Mesodermal cell (in vitro differentiated cells): ENCODE measurements around the gene CACNA1I.

Source experiments
- H3K27ac ChIP-seq: 2 replicates; pipeline ENCODE4 v1.7.0; 2013; ENCODE audit warnings: mild to moderate bottlenecking, low read depth, low read length, moderate library complexity; ENCODE audit not compliant: severe bottlenecking
- H3K36me3 ChIP-seq: 2 replicates; pipeline ENCODE4 v1.7.1; 2013; ENCODE audit warnings: mild to moderate bottlenecking, low read length, moderate library complexity; ENCODE audit not compliant: control insufficient read depth, insufficient read depth
- H3K4me1 ChIP-seq: one replicate; pipeline ENCODE4 v1.7.1; 2013; ENCODE audit warnings: mild to moderate bottlenecking, low read length; ENCODE audit not compliant: insufficient read depth, control insufficient read depth, poor library complexity, severe bottlenecking
- H3K4me3 ChIP-seq: 2 replicates; pipeline ENCODE4 v1.7.0; 2013; ENCODE audit warnings: low read length, control low read depth, mild to moderate bottlenecking; ENCODE audit not compliant: insufficient read depth, poor library complexity, severe bottlenecking; ENCODE audit errors: extremely low read depth
- H3K9me3 ChIP-seq: 2 replicates; pipeline ENCODE4 v1.7.1; 2013; ENCODE audit warnings: mild to moderate bottlenecking, low read length, moderate library complexity; ENCODE audit not compliant: control insufficient read depth
- WGBS, 2 experiments: methylation state at CpG; one replicate each; pipeline ENCODE4 v1.1.5; 2013; ENCODE audit warnings: missing lambda C conversion rate in 2 of 2; ENCODE audit not compliant: insufficient coverage in 2 of 2; 5-methylcytosine and 5-hydroxymethylcytosine counted together

CACNA1I gene

DNA sequence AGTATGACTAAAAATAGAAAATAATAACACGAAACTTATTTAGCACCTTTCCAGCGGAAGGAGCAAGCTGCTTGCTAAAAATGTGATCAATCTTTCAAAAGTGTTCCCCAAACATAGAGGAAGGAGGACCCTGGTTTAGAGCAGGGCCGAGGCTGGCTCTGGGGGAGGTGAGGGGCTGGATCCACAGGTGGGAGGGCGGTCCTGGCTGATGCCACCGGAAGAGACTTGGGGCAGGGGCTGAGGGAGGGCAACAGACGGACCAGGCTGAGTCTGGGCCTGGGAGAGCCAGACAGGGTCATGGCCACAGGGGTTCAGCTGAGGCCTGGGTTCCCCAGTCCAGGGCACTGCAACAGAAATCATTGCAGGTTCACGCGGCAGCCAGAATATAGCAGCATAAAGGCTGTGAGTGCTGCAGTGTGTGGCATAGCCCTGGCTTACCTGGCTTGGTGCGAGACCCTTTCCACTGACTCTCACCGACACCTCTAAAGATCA is 143.3 kb downstream of the CACNA1I start:
- Histone ChIP-seq H3K4me1 (peaks cover 4% of the 10 kb centered on the region), H3K4me3 (no peak overlapping the region), H3K27ac (no peak overlapping the region), H3K9me3 (no peaks in the 10 kb centered on the region), H3K36me3 (no peaks in the 10 kb centered on the region)
- WGBS, 2 experiments, result 90 to 94% methylated on average over 9 to 10 of the region's 10 CpGs

DNA sequence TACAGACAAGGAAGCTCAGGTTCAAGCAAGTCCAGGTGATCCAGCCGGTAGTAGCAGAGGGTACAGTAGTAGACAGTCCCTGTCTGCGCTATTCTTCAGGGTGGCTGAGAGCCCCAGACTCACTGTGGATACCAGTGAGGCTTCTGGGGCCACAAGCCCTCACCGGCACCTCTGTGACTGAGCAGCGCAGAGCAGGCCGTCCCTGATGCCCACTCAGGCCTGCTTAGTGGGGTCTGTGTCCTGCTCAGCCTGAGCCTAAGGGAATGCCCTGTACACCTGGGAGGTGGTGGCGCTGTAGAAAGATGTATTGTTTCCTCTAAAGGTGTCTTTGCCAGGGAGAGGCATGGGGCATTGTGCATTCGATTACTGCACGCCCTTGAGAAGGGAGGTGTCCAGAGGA is 143.8 kb downstream of the CACNA1I start:
- Histone ChIP-seq H3K9me3 (no peaks in the 10 kb centered on the region), H3K4me1 (no peaks in the 10 kb centered on the region), H3K27ac (no peak overlapping the region), H3K4me3 (no peak overlapping the region), H3K36me3 (no peaks in the 10 kb centered on the region)
- WGBS, 2 experiments, result 93 to 99% methylated on average over 7 to 8 of the region's 8 CpGs

DNA sequence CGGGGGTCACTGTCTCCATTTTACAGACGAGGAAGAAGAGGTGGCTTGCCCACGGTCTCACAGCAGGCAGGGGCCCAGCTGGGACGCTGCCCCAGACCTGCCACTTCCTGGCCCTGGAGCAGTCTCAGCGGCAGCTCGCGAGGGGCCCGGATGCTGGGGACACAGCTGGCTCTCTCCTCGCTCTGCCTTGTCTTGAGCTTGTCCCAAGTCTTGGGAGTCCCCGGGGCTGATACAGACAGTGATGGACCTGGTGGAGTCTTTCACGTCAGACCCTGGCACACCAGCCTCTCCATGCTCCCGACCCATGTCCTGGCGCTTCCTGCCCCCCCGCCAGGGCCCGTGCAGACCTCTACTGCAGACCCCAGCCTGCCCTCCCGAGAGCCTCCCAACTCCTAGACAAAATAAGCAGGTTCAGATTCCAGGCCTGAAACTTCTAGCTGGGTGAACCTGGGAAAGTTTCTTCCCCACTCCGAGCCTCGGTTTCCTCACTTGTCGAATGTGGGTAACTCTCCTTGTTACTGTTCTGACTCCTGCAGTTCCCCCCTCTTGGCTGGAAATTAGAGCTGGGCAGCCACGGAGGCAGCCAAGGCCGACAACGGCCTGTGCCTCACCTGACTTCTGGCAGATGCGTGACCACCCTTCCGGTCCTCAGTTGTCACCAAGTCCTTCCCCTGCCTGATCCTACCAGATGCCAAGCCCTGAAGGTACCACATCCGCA is 145.4 kb downstream of the CACNA1I start:
- Histone ChIP-seq H3K4me1 (peaks cover 7% of the 10 kb centered on the region), H3K27ac (no peak overlapping the region), H3K4me3 (no peak overlapping the region), H3K9me3 (no peaks in the 10 kb centered on the region), H3K36me3 (no peaks in the 10 kb centered on the region)
- 90 to 92% methylated on average over 20 to 21 of the region's 25 CpGs for WGBS, 2 experiments

DNA sequence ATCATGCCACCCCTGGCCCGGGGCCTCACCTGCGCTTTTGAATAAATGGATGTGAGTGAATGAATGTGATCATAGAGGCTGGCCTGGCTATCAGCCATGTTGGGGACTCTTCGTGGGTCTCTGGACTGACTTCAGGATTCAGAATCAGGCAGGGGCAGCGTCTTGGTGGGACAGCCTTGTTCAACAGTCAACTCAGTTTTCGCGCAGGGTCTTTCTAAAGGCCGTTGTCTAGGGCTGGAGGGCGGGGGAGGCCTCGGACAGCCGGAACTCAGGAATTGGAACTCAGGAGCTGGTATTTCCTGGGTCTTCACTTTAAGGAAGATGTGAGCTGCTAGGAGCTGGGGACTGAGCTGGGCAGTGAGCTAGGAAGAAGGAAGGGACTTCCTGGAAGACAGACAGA is 146.0 kb downstream of the CACNA1I start:
- Histone ChIP-seq H3K9me3 (no peaks in the 10 kb centered on the region), H3K4me3 (no peak overlapping the region), H3K27ac (no peak overlapping the region), H3K36me3 (no peaks in the 10 kb centered on the region), H3K4me1 (peaks cover 8% of the 10 kb centered on the region)
- 95 to 99% methylated on average over 9 to 10 of the region's 10 CpGs for WGBS, 2 experiments

DNA sequence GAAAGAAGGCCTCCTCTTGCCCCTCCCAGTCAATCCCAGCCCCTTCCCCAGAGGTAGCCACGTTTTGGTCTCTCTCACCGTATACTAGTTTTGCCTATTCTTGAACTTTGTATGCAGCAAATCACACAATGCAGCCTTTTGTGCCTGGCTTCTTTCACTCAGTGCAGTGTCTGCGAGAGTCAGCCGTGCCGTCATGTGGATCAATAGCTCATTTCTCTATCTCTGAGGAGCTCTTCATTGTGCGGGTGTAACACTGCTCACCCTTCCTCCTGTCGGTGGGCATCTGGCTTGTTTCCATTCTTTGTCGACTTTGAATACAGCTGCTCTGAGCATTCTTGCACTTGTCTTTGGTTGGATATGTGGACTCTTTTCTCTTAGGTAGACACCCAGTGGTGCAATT is 146.5 kb downstream of the CACNA1I start:
- Histone ChIP-seq H3K27ac (no peak overlapping the region), H3K4me1 (peaks cover 8% of the 10 kb centered on the region), H3K9me3 (no peaks in the 10 kb centered on the region), H3K36me3 (no peaks in the 10 kb centered on the region), H3K4me3 (no peak overlapping the region)
- WGBS, 2 experiments, result 85 to 92% methylated on average over 8 of the region's 8 CpGs

DNA sequence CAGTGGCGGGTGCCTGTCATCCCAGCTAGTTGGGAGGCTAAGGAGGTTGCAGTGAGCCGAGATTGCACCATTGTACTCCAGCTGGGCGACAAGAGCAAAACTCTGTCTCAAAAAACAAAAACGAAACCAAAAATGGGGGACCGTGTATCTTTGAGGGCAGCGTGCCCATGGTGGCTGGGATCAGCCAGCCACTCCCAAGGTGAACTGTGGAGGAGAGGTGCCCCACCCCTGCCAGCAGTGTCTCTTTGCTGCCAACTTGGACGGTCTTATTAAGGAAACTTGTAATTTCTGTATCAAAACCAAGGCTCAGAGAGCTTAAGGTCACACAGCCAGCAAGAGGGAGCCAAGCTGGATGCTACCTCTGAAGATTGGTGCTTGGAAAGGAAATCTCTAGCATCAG is 147.7 kb downstream of the CACNA1I start:
- Histone ChIP-seq H3K4me1 (peaks cover 8% of the 10 kb centered on the region), H3K36me3 (no peaks in the 10 kb centered on the region)
- WGBS, 2 experiments, result 95 to 98% methylated on average over 6 to 7 of the region's 7 CpGs

DNA sequence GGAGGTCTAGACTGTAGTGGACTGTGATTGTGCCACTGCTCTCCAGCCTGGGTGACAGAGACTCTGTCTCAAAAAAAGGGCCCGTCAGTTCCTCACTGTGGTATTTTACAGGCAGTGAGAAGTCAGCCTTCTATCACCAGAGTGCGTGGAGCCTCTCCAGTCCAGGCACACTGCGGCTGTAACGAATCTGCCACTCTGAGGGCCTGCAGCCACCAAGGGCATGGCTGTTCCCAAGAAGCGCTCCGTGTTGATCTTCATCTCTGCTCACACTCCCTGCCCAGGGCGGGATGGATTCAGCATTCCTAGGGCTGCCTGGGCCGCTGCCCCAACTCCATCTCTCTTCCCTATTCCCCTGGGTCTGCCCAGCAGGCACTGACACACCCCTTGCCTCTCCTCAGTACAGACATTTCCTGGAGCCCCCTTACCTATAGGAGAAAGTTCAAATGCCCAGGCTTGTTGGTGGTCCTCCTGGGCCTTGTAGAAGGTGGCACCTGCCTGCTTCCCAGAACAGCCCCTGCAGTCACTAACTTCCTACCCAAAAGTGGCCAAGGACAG is 148.4 kb downstream of the CACNA1I start:
- Histone ChIP-seq H3K4me1 (peaks cover 11% of the 10 kb centered on the region), H3K27ac (no peak overlapping the region), H3K9me3 (no peaks in the 10 kb centered on the region), H3K4me3 (no peak overlapping the region), H3K36me3 (no peaks in the 10 kb centered on the region)
- 93 to 98% methylated on average over 8 of the region's 8 CpGs for WGBS, 2 experiments

More for the DNA sequence above, 147.7 kb downstream of the CACNA1I start:
- H3K27ac ChIP-seq, result no peak overlapping the region
- no peak overlapping the region for H3K4me3 ChIP-seq
- no peaks in the 10 kb centered on the region for H3K9me3 ChIP-seq

DNA sequence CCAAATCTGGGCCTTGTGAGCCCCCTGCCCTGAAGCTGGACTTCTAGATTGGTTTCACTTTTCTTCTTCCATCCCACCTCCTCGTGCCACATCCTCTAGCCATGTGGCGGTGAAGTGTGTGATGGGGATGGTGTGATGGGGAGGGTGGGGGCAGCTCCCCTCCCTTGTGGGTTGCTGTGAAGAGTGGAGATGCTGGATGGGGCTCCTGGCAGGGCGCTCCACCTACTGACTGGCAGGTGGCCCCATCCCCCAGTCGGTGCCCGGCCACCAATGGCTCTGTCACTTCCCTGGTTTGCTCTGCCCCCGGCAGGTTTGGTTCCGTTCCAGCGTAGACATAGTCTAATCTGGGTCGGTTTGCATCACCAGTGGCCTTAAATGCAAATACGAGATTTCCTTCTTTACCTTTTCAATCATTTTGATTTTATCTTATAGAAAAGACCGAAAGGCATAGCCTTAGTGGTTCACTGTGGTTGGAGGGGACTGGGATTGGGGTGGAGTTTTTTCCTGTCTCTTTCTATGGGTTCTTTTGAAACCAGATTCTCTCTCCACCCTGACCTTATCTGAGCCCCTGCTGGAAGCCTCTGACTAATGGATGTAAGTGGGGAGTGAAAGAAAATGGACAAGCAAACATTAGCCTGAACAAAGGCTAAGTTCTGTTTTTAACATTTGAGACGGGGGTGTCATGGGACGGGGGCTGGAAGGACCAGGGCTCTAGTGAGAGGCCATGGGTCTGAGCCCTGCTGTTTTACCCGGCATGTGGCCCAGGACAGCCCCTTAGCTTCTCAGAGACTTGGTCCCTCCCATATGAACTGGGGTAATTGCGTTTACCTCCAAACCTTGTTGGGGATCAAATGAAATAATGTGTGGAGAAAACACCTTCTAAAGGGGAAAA is 149.3 kb downstream of the CACNA1I start:
- Histone ChIP-seq H3K4me3 (no peak overlapping the region), H3K4me1 (peaks cover 13% of the 10 kb centered on the region), H3K36me3 (no peaks in the 10 kb centered on the region), H3K9me3 (no peaks in the 10 kb centered on the region), H3K27ac (no peak overlapping the region)
- 59 to 62% methylated on average over 9 to 11 of the region's 15 CpGs for WGBS, 2 experiments

DNA sequence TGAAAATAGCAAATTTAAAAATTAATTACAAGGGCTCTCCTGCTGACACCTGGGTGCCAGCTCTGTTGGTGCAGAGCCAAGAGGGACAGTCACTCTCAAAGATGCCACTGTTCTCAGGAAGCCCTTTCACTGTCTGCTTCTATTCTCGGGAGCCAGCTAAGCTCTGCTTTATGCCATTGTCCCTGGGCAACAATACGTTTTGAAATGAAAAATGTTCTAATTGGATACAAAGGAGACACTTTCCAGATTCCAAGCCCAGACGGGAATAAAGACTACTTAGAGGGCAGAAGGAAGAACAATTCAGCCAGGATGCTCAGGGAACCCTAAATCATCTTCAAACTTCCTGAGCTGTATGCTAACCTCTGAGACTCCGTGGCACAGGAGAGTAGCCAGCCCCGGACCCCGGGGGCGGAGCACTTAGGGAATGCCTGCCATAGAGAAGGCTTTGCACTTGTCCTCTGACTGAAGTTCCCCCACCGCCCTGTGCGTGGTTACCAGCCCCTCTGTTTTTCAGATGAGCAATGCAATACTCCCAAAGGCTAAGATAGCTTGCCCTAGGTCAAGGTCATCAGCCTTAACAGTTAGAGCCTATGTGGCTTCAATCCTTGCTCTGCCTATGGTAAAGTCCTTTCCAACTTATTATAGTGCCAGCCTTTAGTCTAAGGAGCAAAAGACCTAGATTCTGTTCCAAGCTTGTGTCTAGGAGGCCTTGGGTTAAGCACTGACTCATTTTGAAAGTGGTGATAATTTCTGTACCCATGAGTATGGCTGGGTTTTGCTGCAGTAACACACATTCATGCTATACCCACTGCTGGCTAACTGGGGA is 150.9 kb downstream of the CACNA1I start:
- Histone ChIP-seq H3K9me3 (no peaks in the 10 kb centered on the region), H3K27ac (no peak overlapping the region), H3K36me3 (no peaks in the 10 kb centered on the region), H3K4me1 (peaks cover 13% of the 10 kb centered on the region), H3K4me3 (no peak overlapping the region)
- 63 to 68% methylated on average over 7 to 8 of the region's 9 CpGs for WGBS, 2 experiments

DNA sequence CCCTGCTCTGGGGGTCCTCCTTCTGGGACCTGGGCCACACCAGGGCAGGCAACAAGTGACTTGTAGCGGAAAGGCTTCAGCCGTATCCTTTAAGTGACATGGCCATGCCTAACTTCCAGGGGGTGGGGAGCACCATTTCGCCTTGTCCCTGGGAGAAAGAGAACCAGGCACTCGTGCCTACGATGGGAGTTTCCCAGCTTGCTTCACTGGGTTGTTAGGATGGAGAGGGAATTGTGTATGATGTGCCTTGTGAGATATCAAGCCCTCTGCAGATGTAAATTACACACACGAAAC is 151.4 kb downstream of the CACNA1I start:
- 79 to 94% methylated on average over 4 of the region's 6 CpGs for WGBS, 2 experiments
- Histone ChIP-seq H3K4me3 (no peak overlapping the region), H3K4me1 (peaks cover 13% of the 10 kb centered on the region), H3K9me3 (no peaks in the 10 kb centered on the region), H3K27ac (no peak overlapping the region), H3K36me3 (no peaks in the 10 kb centered on the region)
